Measurements from ENCODE around the gene DIPK1C.

Gene DIPK1C

DNA sequence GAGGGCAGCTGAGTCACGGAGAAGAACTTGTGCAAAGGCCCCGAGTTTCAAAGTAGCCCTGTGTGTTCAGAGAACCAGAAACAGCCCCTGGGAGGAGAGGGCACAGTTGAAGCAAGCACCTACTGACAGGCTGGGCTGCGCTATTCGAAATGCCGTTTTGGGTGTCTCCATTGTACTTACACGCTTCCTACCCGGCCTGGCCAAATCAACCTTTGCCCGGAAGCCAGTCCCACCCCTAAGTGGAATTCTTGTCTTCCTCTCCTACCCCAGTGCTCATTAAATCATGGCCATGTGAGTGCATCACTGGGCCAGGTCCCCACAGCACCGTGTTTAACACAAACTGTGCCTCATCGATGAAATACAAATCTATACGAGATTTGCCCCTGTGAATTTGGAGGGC is 6.0 kb downstream of the DIPK1C start:
- DNase-seq (ENCODE audit: low spot score): no peak

DNA sequence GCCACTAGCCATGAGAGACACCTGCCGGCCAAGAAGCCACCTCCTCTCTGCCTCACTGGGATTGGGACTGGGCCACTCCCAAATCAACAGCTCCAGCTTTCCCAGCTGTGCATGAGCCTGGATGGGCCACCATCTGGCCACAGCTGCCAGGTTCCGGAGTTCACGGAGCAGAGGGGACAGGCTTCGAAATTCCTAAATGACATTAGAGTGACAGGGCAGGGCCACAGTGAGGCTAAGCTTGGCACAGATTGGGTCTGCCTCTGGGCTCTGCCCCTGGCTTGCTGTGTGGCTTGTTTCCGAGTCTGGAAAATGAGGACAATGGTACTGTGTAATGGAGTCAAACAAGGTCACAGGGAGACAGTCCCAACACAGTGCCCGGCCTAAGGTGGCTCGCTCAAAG is 6.5 kb downstream of the DIPK1C start:
- DNase-seq (ENCODE audit: low spot score): no peak

GRCh38 chr18:74447404-74448152 is 9.5 kb downstream of the DIPK1C start:
- DNase-seq (ENCODE audit: low spot score): no peak

DNA sequence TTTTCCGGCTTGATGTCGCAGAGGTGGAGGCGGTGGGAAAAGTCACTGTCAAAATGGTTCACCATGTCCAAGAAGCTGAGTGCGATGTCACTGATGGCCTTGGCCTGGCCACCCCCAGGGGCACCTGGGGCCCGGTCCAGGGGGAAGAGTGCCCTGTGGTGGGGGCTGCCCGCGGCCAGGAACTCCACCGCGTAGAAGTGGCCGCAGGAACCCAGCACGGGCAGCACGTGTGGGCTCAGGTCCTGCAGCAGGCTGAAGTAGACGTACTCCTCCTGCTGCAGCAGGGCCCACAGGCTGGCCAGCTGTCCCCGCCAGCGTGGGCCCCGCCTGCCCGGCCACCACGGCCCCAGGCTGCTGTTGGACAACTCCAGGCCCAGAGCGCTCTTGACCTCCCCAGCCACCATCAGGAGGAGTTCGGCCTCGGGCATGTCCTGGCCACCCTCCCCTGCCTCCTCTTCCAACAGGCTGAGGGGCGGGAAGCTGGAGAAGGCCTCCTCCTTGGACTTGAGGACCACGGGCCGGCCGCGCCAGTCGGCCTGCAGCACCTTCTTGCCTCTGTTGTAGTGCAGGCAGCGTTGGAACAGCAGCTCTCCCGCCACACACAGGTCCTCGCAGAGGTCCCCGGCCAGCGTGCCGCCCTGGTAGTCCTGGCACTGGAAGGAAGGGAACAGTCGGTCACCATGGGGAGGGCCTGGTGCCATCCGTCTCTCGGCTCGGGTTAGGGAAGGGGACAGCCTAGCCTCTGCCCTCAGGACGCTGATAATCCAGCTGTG is 10.3 kb downstream of the DIPK1C start:
- DNase-seq (ENCODE audit: low spot score): no peak

DNA sequence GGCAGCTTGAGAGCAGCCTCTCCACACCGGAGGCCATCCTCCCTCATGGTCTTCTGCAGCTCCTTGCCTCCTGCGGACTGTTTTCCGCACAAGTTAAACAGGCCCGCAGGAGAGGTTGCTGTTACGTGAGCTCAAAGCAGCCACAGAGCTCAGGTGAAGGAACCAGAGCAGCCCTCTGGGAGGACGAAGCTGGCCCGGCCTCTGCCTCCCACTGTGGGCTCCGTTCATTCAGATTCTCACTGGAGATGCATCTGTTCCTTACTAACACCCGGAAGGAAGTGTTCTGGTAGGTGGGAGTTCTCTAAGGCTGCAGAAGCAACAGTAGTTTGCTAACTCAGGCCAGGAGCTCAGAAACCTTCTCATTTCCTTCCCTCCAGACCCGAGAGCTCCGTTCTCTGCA is 10.9 kb downstream of the DIPK1C start:
- DNase-seq (ENCODE audit: low spot score): no peak

DNA sequence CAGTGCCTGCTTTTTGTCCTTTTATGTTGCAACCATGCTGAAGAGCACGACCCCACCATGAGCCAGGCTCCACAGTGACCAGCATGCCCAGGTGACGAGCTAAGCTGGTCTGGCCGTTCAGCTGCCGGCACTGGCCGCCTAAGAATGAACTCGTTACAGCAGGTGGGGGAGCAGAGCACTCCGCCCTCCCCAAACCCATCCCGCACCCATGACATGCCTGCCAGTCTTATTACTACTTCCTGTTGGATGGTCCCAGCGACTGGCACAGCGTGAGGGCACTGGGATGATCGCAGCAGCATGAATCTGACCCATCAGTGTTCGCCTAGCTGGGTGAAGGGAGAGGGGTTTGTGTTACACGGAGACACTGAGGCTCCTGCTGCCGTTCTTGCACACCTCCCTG is 11.5 kb downstream of the DIPK1C start:
- DNase-seq (ENCODE audit: low spot score): no peak

DNA sequence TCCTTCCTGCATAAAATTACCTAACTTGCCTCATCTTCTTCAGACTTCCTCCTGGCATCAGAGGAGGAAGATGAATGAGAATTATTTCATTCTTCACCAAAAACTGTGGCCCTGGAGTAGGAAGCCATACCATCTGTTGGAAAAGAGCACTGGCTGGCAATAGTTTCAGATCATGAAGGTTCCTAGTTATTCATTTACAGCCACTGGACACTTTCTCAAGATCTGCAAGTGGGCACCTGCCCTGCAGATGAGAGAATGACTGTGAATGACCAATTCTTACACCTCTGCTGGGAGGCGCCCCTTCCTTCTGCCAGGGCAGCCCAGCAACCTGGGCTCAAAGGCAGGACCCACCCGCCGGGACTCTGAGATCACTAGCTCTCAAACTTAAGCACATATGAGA is 13.0 kb downstream of the DIPK1C start:
- no peak for DNase-seq (ENCODE audit: low spot score)

DNA sequence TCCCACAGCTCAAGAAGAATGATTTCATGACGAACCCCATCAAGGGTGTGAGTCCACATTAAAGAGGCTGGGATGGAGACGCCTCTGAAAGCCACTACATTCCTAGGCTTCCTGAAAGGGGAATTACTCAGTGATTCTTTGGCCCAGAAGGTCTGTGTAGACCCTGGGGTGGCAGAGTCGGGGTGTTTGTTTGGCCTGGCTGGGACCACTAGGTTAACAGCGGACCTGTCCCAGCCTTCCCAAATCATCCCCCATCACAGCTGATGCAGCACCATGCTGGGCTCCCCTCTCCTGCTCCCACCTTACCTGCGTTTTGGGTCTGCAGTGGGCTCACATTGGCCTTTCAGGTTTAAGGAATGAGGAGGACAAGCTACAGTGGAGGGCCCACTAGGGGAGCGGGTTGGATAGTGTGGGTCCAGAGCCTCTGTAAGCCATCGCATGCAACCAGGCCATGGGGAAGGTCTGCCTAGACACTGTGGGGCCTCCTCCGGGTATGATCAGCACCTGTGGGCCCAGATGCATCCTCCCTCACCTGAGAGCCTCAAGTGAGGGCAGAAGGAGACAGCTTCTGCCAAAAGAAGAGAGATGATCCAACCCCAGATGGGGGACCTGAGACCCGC is 16.2 kb downstream of the DIPK1C start:
- DNase-seq (ENCODE audit: low spot score): no peak

GRCh38 chr18:74438091-74438490 is 19.0 kb downstream of the DIPK1C start:
- DNase-seq (ENCODE audit: low spot score): no peak

DNA sequence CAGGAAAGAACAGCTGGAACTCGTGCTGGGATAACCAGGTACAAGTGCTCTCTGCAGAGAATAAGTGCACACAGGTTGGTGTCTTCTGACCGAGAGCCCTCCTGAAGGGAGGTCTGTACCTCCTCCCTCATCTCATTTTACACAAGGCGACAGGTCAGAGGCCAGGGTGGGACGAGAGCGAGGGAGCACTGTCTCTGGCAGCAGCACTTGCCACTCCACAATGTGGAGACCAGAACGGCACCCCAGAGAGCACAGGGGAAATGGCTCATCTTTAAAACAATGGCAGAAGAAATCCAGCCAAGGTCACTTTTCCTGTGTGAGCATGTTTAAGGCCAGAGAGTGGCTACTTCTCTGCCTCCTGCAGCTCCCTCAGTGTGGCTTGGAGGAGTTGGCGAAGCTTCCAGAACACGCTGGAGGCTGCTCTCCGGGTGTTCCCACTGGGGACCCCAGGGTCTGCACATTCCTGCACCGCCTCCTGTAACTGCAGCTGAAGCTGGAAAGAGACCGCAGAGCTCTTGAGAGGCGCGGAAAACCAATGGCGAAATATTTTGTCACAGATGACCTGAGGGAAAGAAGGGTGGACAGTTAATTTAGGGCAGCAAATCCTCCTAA is 20.8 kb downstream of the DIPK1C start:
- DNase-seq (ENCODE audit: low spot score): no peak

DNA sequence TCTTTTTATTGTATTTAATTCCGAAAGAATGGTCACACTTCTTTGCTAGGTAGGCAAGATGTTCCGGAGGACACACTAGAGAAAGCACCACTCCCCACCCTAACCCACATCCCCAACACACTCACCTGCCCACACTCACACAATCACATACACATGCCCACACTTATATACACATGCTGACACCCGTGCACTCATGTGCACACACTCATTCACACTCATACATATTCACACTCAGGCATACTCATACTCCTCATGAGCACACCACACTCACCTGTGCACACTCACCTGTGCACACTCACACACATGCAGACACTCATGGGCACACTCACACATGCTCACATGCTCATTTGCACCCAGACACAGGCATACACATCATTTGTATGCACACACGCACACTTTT is 21.4 kb downstream of the DIPK1C start:
- no peak for DNase-seq (ENCODE audit: low spot score)

- no peak for DNase-seq (ENCODE audit: low spot score)
These were observed 22.6 kb downstream of the DIPK1C start for GRCh38 chr18:74434466-74434865.

- DNase-seq (ENCODE audit: low spot score): no peak
These were observed 26.1 kb downstream of the DIPK1C start for GRCh38 chr18:74430806-74431571.

DNA sequence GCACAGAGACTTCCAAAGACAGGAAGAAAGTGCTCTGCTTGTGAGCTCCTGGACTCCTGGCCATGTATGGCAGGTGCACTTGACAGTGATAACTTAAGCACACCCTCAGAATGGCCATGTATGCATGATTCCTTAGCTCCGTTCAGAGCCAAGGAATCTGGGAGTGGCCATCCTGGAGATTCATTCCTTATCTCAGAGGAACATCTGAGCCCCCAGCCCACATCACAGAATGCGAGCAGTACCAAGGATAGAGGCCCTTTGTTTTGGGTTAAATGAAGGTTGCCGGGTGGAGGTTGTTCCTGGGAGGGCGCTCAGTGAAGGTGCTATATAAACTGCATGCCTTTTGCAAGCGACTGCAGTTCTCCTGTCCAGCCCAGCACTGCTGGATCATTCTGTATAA is 26.9 kb downstream of the DIPK1C start:
- no peak for DNase-seq (ENCODE audit: low spot score)

- DNase-seq (ENCODE audit: low spot score): no peak
These were observed 28.0 kb downstream of the DIPK1C start for GRCh38 chr18:74429096-74429495.

- DNase-seq (ENCODE audit: low spot score): no peak
These were observed 29.5 kb downstream of the DIPK1C start for GRCh38 chr18:74427442-74428112.

DNA sequence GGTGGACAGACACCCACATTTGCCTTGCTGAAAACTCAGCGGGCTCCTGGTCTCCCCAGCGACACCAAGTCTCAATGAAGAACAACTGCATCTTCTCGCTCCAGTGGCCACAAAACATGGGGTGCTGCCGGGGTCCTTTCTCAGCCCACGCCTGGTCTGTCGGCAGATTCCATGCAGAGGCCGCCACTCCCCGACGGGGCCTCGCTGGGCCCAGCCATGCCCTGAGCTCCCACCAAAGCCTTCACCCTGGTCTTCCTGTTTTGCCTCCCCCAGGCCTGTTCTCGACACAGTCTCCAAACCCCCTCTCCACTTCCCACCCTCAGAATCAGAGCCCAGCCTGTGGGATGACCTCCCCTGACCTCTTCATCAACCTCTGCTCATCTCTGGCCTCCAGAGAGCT is 31.2 kb downstream of the DIPK1C start:
- no peak for DNase-seq (ENCODE audit: low spot score)

DNA sequence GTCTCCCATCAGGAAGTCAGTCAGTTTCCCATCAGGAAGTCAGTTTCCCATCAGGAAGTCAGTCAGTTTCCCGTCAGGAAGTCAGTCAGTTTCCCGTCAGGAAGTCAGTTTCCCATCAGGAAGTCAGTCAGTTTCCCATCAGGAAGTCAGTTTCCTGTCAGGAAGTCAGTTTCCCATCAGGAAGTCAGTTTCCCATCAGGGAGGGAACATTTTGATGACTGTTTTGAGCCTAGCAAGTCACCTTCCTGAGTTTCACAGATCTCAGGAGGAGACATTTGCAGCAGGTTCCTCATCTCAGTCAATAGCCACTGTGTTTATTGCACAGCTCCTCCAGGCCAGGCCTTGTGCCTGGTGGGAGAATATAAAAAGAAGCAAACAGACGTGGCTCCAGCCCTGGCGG is 31.9 kb downstream of the DIPK1C start:
- no peak for DNase-seq (ENCODE audit: low spot score)

DNA sequence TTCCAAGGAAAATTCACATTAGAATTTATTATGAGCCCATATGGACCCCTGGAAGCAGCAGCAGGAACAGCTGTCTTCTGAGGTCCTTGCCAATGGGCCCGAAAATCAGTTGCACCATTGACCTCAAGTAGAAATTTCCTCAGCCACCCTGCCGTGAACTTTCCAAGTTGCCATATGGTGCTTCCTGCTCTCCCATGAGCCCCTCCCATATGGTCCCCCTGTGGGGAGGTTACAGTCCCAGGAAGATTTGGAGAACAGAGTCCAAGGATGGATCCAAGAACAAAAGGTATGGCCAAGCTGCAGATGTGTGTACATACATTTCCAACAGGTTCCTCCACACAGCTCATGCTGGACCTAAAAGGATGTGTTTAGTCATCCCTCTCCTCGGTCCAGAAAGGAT is 34.6 kb downstream of the DIPK1C start:
- no peak for DNase-seq (ENCODE audit: low spot score)

- no peak for DNase-seq (ENCODE audit: low spot score)
These were observed 36.2 kb downstream of the DIPK1C start for GRCh38 chr18:74420926-74421325.

GRCh38 chr18:74420481-74420880 is 36.6 kb downstream of the DIPK1C start:
- no peak for DNase-seq (ENCODE audit: low spot score)

Measured in iPS-NIHi11 (cell line).